Measurements from ENCODE around the gene RAMP3.

- TF ChIP-seq CREB1 (IDR thresholded peaks at IDR 0.05; ENCODE audit: low read depth) (no peak), EP300 (IDR thresholded peaks at IDR 0.05; ENCODE audit: borderline replicate concordance) (no peak), YY1 (IDR thresholded peaks at IDR 0.05; ENCODE audit: low read depth) (no peak), NFIC (IDR thresholded peaks at IDR 0.05) (no peak), USF1 (IDR thresholded peaks at IDR 0.05) (no peak), FOXM1 (IDR thresholded peaks at IDR 0.05; ENCODE audit: borderline replicate concordance, low read depth) (no peak), MAX (IDR thresholded peaks at IDR 0.05) (no peak), RAD21 (IDR thresholded peaks at IDR 0.05; ENCODE audit: low read depth) (no peak), ZBTB7A (IDR thresholded peaks at IDR 0.05; ENCODE audit: low read depth) (no peak), TEAD4 (IDR thresholded peaks at IDR 0.05) (no peak)
- TF ChIP-seq, protein P1, sequence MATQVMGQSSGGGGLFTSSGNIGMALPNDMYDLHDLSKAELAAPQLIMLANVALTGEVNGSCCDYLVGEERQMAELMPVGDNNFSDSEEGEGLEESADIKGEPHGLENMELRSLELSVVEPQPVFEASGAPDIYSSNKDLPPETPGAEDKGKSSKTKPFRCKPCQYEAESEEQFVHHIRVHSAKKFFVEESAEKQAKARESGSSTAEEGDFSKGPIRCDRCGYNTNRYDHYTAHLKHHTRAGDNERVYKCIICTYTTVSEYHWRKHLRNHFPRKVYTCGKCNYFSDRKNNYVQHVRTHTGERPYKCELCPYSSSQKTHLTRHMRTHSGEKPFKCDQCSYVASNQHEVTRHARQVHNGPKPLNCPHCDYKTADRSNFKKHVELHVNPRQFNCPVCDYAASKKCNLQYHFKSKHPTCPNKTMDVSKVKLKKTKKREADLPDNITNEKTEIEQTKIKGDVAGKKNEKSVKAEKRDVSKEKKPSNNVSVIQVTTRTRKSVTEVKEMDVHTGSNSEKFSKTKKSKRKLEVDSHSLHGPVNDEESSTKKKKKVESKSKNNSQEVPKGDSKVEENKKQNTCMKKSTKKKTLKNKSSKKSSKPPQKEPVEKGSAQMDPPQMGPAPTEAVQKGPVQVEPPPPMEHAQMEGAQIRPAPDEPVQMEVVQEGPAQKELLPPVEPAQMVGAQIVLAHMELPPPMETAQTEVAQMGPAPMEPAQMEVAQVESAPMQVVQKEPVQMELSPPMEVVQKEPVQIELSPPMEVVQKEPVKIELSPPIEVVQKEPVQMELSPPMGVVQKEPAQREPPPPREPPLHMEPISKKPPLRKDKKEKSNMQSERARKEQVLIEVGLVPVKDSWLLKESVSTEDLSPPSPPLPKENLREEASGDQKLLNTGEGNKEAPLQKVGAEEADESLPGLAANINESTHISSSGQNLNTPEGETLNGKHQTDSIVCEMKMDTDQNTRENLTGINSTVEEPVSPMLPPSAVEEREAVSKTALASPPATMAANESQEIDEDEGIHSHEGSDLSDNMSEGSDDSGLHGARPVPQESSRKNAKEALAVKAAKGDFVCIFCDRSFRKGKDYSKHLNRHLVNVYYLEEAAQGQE (IDR thresholded peaks at IDR 0.05; ENCODE audit: low read depth) = peak; percentile 53
These were observed 73.1 kb downstream of the RAMP3 start for GRCh38 chr7:45230611-45231165.
